ENCODE results near the gene USP38. TPM values are rescaled to one million over a fixed set of nuclear protein-coding genes. Genes with fewer than 3 reads are reported as not detected.

Gene USP38
- polyA plus RNA-seq, 3 donors = 7.3 to 19.3 (median 12.4) TPM

GRCh38 chr4:143148521-143148920 lies 36.2 kb upstream of the USP38 start:
- Histone ChIP-seq H3K4me1 (ENCODE audit: control insufficient read depth in 1 of 2, insufficient read depth in 2 of 2, low read length in 2 of 2) (no peaks in the 10 kb centered on the region), H4K20me1 (ENCODE audit: insufficient read depth, low read length) (no peaks in the 10 kb centered on the region), H3K36me3 (replicated peaks in 1 of 2; ENCODE audit: control insufficient read depth in 1 of 2, insufficient read depth in 2 of 2, low read length in 2 of 2) (no peaks in the 10 kb centered on the region), H3K9ac (ENCODE audit: insufficient read depth, low read length, poor library complexity, severe bottlenecking) (no peak overlapping the region), H3K27me3 (ENCODE audit: control insufficient read depth in 2 of 2, insufficient read depth in 2 of 2, low read length in 2 of 2) (no peaks in the 10 kb centered on the region), H2AFZ (ENCODE audit: insufficient read depth, low read depth, low read length, poor library complexity, severe bottlenecking) (no peak overlapping the region), H3K4me3 (replicated peaks in 1 of 3; ENCODE audit: low read depth in 2 of 3, low read length in 3 of 3) (no peak overlapping the region), H3K79me2 (ENCODE audit: insufficient read depth, low read length) (no peaks in the 10 kb centered on the region), H3K9me3 (replicated peaks in 1 of 2; ENCODE audit: control insufficient read depth in 1 of 2, insufficient read depth in 1 of 2, low read length in 2 of 2) (peaks cover 2 to 11% of the 10 kb centered on the region in 2 donors), H3K4me2 (replicated peaks; ENCODE audit: extremely low read depth, low read length, poor library complexity, severe bottlenecking) (no peak overlapping the region), H3K27ac (ENCODE audit: low read depth in 1 of 2, low read length in 2 of 2) (no peak overlapping the region)
- no peak overlapping the region for H3K27ac Mint-ChIP-seq
- no peaks in the 10 kb centered on the region for H3K4me1 Mint-ChIP-seq
- H3K9me3 Mint-ChIP-seq = peaks cover 10 to 33% (median 19%) of the 10 kb centered on the region in 7 donors
- H3K4me3 Mint-ChIP-seq = no peak overlapping the region
- WGBS (ENCODE audit: insufficient coverage) = 100% methylated on average over 2 of the region's 2 CpGs
- intact Hi-C loops (cut with micrococcal nuclease) = no loop called here
- TF ChIP-seq, protein P1, sequence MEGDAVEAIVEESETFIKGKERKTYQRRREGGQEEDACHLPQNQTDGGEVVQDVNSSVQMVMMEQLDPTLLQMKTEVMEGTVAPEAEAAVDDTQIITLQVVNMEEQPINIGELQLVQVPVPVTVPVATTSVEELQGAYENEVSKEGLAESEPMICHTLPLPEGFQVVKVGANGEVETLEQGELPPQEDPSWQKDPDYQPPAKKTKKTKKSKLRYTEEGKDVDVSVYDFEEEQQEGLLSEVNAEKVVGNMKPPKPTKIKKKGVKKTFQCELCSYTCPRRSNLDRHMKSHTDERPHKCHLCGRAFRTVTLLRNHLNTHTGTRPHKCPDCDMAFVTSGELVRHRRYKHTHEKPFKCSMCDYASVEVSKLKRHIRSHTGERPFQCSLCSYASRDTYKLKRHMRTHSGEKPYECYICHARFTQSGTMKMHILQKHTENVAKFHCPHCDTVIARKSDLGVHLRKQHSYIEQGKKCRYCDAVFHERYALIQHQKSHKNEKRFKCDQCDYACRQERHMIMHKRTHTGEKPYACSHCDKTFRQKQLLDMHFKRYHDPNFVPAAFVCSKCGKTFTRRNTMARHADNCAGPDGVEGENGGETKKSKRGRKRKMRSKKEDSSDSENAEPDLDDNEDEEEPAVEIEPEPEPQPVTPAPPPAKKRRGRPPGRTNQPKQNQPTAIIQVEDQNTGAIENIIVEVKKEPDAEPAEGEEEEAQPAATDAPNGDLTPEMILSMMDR (IDR thresholded peaks at IDR 0.05) = no peak
- no peak for DNase-seq
- peaks cover 0 to 2% (median 0%) of the 10 kb centered on the region in 3 donors for H3K27me3 Mint-ChIP-seq (ENCODE audit: low read depth in 3 of 3)
- H3K36me3 Mint-ChIP-seq = no peaks in the 10 kb centered on the region

GRCh38 chr4:143156853-143157252 lies 27.9 kb upstream of the USP38 start:
- H3K4me1 ChIP-seq (ENCODE audit: control insufficient read depth in 1 of 2, insufficient read depth in 2 of 2, low read length in 2 of 2) = no peaks in the 10 kb centered on the region
- H3K9me3 Mint-ChIP-seq = peaks cover 19 to 43% (median 26%) of the 10 kb centered on the region in 7 donors
- H3K27ac ChIP-seq (ENCODE audit: low read depth in 1 of 2, low read length in 2 of 2) = no peak overlapping the region
- H3K4me1 Mint-ChIP-seq = no peaks in the 10 kb centered on the region
- H3K4me3 ChIP-seq (replicated peaks in 1 of 3; ENCODE audit: low read depth in 2 of 3, low read length in 3 of 3) = no peak overlapping the region
- no peaks in the 10 kb centered on the region for H3K36me3 ChIP-seq (replicated peaks in 1 of 2; ENCODE audit: control insufficient read depth in 1 of 2, insufficient read depth in 2 of 2, low read length in 2 of 2)
- no peak overlapping the region for H3K27ac Mint-ChIP-seq
- H3K27me3 ChIP-seq (ENCODE audit: control insufficient read depth in 2 of 2, insufficient read depth in 2 of 2, low read length in 2 of 2) = no peaks in the 10 kb centered on the region
- H2AFZ ChIP-seq (ENCODE audit: insufficient read depth, low read depth, low read length, poor library complexity, severe bottlenecking) = no peak overlapping the region
- peaks cover 18 to 23% of the 10 kb centered on the region in 2 donors for H3K9me3 ChIP-seq (replicated peaks in 1 of 2; ENCODE audit: control insufficient read depth in 1 of 2, insufficient read depth in 1 of 2, low read length in 2 of 2)
- H3K27me3 Mint-ChIP-seq (ENCODE audit: low read depth in 3 of 3) = peaks cover 0 to 2% (median 0%) of the 10 kb centered on the region in 3 donors
- no peak for DNase-seq
- TF ChIP-seq, protein P1 (IDR thresholded peaks at IDR 0.05) = no peak
- no peak overlapping the region for H3K9ac ChIP-seq (ENCODE audit: insufficient read depth, low read length, poor library complexity, severe bottlenecking)
- no peak overlapping the region for H3K4me3 Mint-ChIP-seq
- H4K20me1 ChIP-seq (ENCODE audit: insufficient read depth, low read length) = no peaks in the 10 kb centered on the region
- no peaks in the 10 kb centered on the region for H3K79me2 ChIP-seq (ENCODE audit: insufficient read depth, low read length)
- intact Hi-C loops (cut with micrococcal nuclease) = no loop called here
- no CpG with 5 or more reads among the region's 2 CpGs for WGBS (ENCODE audit: insufficient coverage)
- no peaks in the 10 kb centered on the region for H3K36me3 Mint-ChIP-seq
- H3K4me2 ChIP-seq (replicated peaks; ENCODE audit: extremely low read depth, low read length, poor library complexity, severe bottlenecking) = no peak overlapping the region

Measured in CD14-positive monocyte (primary cell).